ENCODE results near the gene FANCB. TPM values are rescaled to one million over a fixed set of nuclear protein-coding genes. Genes with fewer than 3 reads are reported as not detected.

FANCB gene
- total RNA-seq, 1 donor from 2014 or later = 0.35 TPM

GRCh38 chrX:14864631-14865030, 8.2 kb downstream of the FANCB start:
- ATAC-seq (ENCODE audit: poor library complexity) (no peak), DNase-seq (no peak)
- intact Hi-C loops (cut with DNase I) = no loop called here

DNA sequence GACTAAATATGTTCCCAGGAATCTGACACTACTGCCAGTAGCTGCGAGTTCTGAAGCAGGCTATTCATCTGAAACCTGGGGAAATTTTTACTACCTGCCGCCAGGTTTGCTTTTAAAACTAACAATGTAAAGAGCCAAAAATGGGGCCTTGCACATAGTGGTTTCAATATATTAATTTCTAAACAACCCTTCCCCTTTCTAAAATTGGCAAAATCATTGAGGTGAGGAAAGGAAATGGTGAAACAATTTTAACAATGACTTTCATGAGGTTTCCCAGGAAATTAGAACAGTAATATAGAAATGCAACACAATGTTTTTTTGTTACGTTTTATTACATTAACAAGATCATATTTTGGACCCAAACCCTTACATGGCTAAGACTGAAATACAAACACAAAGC, 21.3 kb downstream of the FANCB start:
- intact Hi-C loops (cut with DNase I) = no loop called here
- no peak for DNase-seq
- ATAC-seq (ENCODE audit: poor library complexity) = no peak

- intact Hi-C loops (cut with DNase I) = no loop called here
- DNase-seq (no peak), ATAC-seq (ENCODE audit: poor library complexity) (no peak)
Observed at GRCh38 chrX:14843666-14844065, 29.2 kb downstream of the FANCB start.

DNA sequence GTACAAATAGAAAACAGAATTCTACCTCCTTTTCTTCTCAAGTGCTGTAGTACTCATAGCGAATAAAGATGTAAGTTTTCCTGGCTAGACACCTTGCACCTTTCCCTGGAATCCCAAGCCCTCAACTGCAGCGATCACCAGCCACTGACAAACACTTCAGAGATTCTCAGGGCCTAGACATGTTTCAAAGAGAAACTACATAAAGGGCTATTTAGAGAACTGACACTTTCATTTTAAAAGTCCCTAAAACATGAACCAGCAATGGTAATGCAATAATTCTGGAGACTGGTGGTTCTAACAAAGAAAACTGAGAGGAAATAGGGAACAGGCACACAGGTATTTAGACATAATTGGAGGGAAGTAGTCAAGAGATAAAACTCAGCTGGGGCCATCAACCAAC, 35.7 kb downstream of the FANCB start:
- ATAC-seq (ENCODE audit: poor library complexity) (no peak), DNase-seq (no peak)
- intact Hi-C loops (cut with DNase I) = no loop called here

DNA sequence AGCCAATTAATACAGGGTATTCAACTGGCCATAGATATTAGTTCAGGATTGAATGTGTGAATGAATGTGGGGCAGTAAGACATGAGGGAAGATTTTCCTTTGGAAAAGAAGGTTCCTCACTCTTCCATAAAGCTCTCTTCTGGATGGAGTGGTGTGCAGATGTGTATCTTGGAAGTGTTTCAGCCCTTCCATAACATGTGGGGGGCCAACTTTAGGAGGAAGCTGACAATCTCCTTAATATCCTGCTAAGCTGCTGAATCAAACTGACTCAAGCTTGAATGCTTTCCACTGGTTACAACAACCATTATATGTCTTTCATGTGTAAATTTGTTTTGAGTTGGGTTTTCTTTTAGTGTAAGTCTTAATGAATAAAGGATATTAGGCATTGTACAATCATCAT, 40.3 kb downstream of the FANCB start:
- intact Hi-C loops (cut with DNase I) = no loop called here
- ATAC-seq (ENCODE audit: poor library complexity) = no peak

DNA sequence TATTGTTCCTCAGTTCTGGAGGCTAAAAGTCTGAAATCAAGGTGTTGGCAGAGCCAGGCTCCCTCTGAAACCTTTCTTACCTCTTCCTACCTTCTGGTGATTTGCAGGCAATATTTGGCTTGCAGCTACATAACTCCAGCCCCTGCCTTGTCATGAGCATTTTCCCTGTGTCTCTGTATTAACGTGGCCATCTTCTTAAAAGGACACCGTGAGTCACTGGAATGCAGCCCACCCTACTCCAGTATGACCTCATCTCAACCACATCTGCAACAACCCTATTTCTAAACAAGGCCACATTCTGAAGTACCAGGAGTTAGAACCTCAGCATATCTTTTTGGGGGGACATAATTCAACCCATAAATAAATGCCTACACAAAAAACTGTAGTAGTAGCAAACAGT, 40.7 kb downstream of the FANCB start:
- intact Hi-C loops (cut with DNase I) = no loop called here
- no peak for DNase-seq
- no peak for ATAC-seq (ENCODE audit: poor library complexity)

More for the DNA sequence above, 40.3 kb downstream of the FANCB start:
- DNase-seq = no peak

DNA sequence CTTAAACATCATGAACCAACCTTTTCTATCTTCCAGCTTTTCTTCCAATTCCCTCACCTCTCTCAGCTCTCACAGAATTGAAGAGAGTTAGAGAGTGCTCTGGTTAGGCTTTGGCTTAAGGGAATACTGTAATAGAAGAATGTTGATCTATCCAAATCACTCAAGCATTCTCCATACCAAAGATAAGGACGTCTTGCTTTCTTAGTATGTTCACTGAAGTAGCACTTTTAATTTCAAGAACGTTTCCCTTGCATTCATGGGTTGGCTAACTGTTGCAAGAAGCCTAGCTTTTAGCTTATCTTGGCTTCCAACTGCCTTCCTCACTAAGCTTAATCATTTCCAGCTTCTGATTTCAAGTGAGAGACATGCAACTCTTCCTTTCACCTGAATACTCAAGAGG, 43.2 kb downstream of the FANCB start:
- ATAC-seq (ENCODE audit: poor library complexity) = no peak
- DNase-seq = no peak
- intact Hi-C loops (cut with DNase I) = no loop called here

- ATAC-seq (ENCODE audit: poor library complexity) (no peak), DNase-seq (no peak)
- intact Hi-C loops (cut with DNase I) = no loop called here
Observed at GRCh38 chrX:14826319-14826718, 46.5 kb downstream of the FANCB start.

DNA sequence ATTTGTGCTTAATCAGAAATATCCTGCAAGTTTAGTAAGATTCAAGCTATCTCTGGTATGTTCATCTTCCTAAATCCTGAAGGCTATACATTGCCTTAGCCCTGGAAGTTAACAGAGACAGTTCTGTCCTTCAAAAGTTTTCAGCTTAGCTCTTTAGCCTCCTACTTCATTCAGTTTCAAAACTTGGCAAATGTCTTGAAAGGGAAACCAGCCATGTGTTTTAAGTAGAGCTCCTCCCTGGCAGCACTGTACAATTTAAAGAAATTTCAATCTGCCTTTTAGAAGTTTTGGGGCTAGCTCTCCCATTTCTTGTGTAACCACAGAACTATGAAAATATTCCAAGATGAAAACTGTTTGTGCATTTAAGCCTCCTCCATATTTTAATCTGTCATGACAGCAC, 47.0 kb downstream of the FANCB start:
- no peak for DNase-seq
- intact Hi-C loops (cut with DNase I) = no loop called here
- ATAC-seq (ENCODE audit: poor library complexity) = no peak

GRCh38 chrX:14819769-14820168, 53.1 kb downstream of the FANCB start:
- DNase-seq = no peak
- no peak for ATAC-seq (ENCODE audit: poor library complexity)
- intact Hi-C loops (cut with DNase I) = no loop called here

GRCh38 chrX:14817571-14817970, 55.3 kb downstream of the FANCB start:
- intact Hi-C loops (cut with DNase I) = no loop called here
- ATAC-seq (ENCODE audit: poor library complexity) = no peak

GRCh38 chrX:14802943-14803710, 69.7 kb downstream of the FANCB start:
- intact Hi-C loops (cut with DNase I) = no loop called here
- DNase-seq = no peak
- no peak for ATAC-seq (ENCODE audit: poor library complexity)

More at GRCh38 chrX:14817571-14817970, 55.3 kb downstream of the FANCB start:
- DNase-seq = no peak

- intact Hi-C loops (cut with DNase I) = no loop called here
- ATAC-seq (ENCODE audit: poor library complexity) = no peak
- DNase-seq = no peak
Observed at GRCh38 chrX:14801136-14801535, 71.7 kb downstream of the FANCB start.

- intact Hi-C loops (cut with DNase I) = no loop called here
- no peak for DNase-seq
- no peak for ATAC-seq (ENCODE audit: poor library complexity)
Observed at GRCh38 chrX:14798805-14799397, 74.0 kb downstream of the FANCB start.

Other genes with a start within 250 kb of the FANCB start
- gene MOSPD2, start 352 bp upstream of the FANCB start, total RNA-seq = 4.5 TPM